ENCODE results near the gene GNGT2.

The GNGT2 gene

DNA sequence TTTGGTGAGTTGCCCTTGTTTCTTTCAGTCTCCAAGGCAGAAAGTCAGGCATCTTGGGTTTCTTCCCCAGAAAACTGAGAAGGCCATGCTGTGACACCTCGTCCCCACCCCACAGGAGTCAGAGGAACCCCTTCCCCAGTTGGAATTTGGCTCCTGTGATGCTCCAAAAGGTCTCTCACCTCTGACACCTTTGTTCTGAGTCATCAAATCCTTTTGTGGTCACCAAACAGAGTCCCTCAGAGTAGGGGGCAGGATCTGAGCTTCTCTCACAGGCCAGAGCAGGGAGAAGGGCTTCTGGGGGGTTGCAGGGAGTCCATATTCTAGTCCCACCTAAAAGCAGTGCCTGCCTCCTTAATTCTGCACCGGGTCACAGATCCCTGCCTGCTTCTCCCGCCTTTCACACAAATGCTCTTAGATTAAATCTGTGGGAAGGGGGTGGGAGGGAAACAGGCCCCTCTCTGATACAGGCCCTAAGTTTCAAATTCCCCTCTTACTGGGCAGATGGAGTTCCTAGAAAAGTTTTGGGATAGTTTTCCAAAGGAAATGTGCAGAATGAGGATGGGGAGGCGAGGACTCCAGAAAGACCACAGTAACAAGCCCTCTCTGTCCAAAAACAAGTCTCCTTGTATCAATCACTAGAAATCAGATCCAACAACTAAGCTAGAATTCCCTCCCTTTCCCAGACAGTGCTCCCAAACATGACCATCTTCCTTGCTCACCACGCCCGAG, 18.9 kb upstream of the GNGT2 start:
- DNase-seq: no peak

- DNase-seq: peak; percentile 85 to 86
Measured at GRCh38 chr17:49227436-49228261, 17.3 kb upstream of the GNGT2 start.

DNA sequence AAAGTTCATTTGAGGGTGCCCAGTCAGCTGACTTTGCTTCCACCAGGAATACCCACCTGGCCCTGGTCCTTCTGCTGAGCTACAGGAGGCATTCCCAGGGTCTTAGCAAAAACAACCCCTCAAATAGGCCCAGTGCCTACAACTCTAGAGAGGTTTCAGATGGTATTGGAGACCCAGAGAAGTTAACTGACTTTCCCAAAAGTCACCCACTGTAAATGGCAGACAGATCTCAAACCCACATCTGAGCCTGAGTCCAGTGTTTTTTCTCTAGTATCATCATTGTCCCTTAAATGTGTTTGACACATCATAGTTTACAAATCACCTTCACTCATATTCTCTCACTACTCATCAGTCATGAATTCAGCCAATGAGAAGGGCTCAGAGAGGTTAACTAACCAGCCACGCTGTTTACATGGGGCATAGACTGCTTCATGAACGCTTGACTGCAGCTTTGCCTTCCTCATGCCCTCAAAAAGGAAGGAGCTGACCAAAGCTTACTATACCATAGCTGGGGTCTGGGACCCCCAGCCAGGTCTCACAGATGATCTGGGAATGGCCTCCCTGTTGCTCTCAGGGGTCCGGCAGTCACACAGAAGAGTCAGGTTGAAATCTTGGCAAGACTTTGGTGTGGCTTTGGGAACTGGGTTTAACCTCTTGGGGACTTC, 16.5 kb upstream of the GNGT2 start:
- no peak for DNase-seq

GRCh38 chr17:49225554-49226236, 15.3 kb upstream of the GNGT2 start:
- no peak for DNase-seq

GRCh38 chr17:49224997-49225337, 14.6 kb upstream of the GNGT2 start:
- no peak for DNase-seq

- DNase-seq: peak; percentile 44 to 60
Measured at GRCh38 chr17:49224198-49224996, 14.0 kb upstream of the GNGT2 start.

GRCh38 chr17:49223517-49224197, 13.3 kb upstream of the GNGT2 start:
- DNase-seq: peak; percentile 79 to 84

DNA sequence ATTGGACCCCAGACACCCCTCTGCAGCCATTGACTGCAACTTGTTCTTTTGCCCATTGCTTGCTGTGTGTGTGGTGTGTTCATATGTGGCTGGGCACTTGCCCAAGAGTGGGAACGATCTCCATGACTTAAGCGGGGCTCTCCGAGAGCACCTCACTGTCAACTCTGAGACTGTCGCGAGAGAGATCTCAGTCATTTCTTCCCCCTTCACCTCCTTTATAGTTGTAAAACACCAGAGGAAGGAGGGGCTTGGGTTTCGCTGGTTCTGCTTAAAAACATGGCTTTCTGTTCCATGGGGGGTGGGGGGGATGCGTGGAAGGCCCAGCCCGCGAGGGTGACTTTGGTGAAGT, 12.8 kb upstream of the GNGT2 start:
- no peak for DNase-seq

- no peak for DNase-seq
Measured at GRCh38 chr17:49219987-49220386, 9.6 kb upstream of the GNGT2 start.

DNA sequence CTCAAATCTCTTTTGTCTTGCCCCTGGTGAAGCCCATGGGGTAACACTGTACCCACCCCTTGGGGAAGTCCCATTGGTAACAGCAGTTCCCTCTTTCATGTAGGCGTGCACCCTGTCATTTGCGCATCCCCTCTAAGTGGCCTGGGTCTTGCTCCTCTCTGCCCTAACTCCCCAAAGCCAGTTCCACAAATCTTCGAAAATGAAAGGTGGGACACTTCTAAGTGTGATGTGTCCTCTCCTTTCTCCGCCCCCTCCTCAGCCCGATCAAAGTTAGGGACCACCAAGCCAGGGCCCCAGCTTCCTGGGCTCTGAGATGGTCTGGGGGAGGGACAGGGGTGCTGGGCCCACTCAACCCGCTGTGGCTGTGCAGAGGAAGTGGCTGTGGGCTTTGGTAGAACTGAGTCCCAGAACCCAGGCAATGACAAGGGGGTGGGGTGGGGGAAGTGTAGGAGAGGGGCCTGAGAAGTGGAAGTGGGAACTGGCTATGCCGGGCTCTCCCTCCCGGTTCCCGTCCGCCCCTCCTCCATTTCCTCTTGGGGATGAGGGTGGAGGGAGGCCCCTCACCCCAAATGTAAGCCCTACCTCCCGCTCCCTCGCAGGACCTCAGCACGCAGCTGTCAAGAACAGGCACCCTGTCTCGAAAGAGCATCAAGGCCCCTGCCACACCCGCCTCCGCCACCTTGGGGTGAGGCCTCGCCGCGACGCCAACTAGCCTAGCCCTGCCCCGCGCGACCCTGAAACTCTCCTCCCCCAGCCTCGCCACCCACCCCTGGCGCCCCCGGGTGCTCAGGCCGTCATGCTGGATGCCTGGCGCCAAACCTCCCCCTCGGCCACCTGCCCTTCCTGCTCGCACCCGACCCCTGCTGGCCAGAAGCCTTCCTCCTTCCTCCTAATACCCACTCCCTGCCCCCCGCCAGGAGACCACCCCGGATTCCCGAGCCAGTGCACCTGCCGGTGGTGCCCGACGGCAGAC, 8.9 kb upstream of the GNGT2 start:
- DNase-seq: no peak

GRCh38 chr17:49217651-49218413, 7.5 kb upstream of the GNGT2 start:
- DNase-seq: peak; percentile 41 to 52

DNA sequence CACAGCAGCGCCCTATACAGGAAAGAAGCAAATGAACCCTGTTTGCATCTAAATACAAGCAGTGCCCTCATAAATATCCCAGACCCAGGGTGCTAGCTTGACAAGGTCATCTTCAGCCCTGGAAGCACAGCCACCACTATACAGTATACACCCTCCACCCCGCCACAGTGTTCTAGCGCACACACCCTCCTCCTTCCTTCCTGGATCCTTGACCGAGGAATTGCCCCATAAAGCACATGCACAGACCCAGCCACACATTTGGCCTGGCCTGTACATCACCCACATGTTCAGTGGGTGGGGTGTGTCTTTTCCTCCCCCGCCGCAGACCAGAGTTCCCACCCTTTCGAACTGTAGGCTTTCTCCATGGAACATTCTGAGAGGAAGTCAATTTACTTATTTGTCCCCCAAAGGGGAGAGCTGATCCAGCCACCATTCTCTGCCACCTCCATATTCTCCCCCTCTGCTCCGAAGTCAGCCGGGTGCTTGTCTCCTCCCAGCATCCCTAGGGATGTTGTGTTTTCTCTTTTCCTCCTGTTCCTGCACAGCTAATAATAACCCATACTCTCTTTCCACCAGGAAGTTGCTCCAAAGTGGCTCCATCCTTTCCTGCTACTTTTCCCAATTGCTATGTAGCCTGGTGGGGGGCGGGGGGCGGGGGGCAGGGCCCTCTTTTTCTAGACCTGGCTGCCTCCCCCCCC, 6.7 kb upstream of the GNGT2 start:
- DNase-seq: no peak

DNA sequence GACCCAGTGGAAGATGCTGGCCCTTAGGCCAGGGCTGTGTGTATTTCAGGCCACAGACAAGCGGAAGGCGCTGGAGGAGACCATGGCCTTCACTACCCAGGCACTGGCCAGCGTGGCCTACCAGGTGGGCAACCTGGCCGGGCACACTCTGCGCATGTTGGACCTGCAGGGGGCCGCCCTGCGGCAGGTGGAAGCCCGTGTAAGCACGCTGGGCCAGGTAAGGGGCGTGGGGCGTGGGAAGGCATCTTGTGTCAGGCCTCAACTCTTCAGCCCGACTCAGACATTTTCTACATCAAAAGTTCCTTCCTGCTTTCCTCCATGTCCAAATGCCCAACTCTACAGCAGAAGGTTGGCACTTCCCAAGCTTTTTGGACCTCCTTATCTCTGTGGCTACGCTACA, 6.1 kb upstream of the GNGT2 start:
- DNase-seq: no peak

GRCh38 chr17:49214676-49215360, 4.4 kb upstream of the GNGT2 start:
- no peak for DNase-seq

DNA sequence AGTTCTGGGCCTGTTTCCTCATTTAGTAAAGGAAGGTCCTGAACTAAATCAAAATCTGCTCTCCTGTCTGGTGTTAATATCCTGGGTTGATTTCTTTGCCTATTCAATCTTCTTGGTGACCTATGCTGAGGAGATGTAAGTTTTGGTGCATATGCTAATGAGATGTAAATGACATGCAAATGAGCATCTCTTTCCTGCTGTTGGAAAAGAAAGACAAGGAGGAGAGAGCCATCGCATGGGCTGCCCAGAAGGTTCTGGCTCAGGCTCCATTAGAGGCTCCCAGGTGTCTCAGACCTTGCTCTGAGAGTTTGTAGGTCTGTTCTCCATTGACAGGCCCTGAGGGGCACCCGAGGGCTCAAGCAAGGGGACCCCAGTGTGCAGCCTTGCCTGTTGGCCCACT, 3.5 kb upstream of the GNGT2 start:
- DNase-seq: no peak

DNA sequence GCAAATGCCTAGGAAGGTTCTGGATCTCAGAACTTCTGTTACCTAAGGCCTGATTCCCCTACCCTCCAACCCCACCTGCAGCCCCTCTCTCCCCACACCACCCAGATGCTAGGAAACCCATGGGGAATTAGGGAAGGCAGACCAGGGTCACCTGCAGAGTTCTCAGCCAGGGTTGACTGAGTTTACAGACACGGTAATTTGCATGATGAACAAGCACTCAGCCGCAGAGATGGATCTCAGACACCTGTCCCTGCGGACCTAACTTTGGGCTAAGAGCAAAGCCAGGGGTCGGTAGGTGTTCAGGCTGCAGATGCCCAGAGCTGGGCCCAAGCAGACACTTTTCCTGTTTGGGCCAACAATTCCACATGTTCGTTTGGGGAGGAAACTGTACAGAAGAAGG, 3.0 kb upstream of the GNGT2 start:
- no peak for DNase-seq

DNA sequence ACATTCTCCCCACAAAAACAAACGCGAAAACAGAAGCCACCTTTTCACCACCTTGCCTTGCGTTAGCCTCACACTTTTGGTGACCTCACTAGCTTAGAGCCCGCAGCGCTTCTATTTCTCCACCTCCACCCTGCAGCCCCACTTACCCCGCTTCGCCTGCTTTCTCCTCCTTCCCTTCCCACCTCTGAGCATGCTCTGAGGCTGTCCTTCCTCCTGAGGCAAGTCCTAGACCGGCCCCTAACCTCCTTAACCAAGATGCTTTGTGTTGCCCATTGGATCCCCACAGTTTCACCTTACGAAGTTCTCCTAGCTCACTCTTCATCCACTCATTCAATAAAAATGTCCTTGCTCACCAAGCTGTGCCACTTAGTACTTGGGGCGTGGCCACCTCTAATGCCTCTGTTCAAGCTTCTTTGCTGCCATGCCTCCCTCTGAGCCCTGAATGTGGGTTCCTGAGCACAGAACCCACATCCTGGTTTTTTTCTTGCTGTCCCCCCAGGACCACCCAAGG, 1.3 kb downstream of the GNGT2 start:
- DNase-seq: no peak

- no peak for DNase-seq
Measured at GRCh38 chr17:49204516-49204915, 5.9 kb downstream of the GNGT2 start.

Measured in stimulated activated CD4-positive, alpha-beta T cell treated with anti-CD3 and anti-CD28 coated beads, Interleukin-2, amount 100 ng/mL, for 24 hours (primary cell).